ENCODE results near the gene CDC42SE1.

DNA sequence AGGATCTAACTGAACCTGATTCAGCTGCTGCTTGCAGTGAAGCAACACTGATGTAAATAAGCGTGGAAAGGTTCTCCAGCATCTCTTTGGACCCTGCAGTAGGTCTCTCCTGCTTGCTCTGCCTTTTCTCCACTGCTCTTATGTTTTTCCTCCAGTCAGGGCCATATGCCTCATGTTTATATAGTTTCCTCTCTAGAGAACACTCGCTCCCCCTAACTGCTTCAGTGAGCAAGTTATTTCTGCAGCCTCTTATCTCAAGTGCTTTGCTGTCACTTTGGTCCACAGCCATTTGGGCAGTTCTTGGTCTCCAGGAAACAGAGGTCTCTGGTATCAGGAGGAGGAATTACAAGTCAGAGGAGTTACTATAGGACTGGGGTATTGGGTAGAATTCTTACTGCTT lies 45.9 kb downstream of the CDC42SE1 start:
- TF ChIP-seq ZEB2 (IDR thresholded peaks at IDR 0.05) (no peak), PTBP1 (IDR thresholded peaks at IDR 0.05; ENCODE audit: low read depth, low read length) (no peak), TAF1 (IDR thresholded peaks at IDR 0.05; ENCODE audit: control insufficient read depth, extremely low read depth, insufficient read depth, low read length, severe bottlenecking) (no peak)

Data from K562 (cell line).